WTC11 (cell line): Measurements from ENCODE around the gene SURF6.

Source experiments
- ATF1 ChIP-seq: sonication (generic); formaldehyde crosslinking; IDR thresholded peaks from 2 replicates; pipeline ENCODE4 v1.8.1; 2023; ENCODE audit warnings: mild to moderate bottlenecking, moderate library complexity, missing genetic modification reagents
- CTCF ChIP-seq: fragments of 200-600 bp; IDR thresholded peaks from 2 replicates; pipeline ENCODE4 v1.8.0; 2022; ENCODE audit warnings: antibody characterized with exemption
- GABPB1 ChIP-seq: sonication (generic); formaldehyde crosslinking; IDR thresholded peaks from 2 replicates; pipeline ENCODE4 v1.8.1; 2023; ENCODE audit warnings: mild to moderate bottlenecking, missing genetic modification reagents
- MYBL2 ChIP-seq: sonication (generic); formaldehyde crosslinking; IDR thresholded peaks from 2 replicates; pipeline ENCODE4 v1.8.1; 2023; ENCODE audit warnings: mild to moderate bottlenecking, moderate library complexity, missing genetic modification reagents
- TCF7 ChIP-seq: sonication (generic); formaldehyde crosslinking; IDR thresholded peaks from 2 replicates; pipeline ENCODE4 v1.8.0; 2022; ENCODE audit warnings: mild to moderate bottlenecking, low read depth, missing genetic modification reagents, moderate library complexity

GRCh38 chr9:133378408-133378962 lies 42.5 kb upstream of the SURF6 start:
- TF ChIP-seq CTCF (no peak), GABPB1 (CRISPR knock-in tag) (no peak), TCF7 (CRISPR knock-in tag) (no peak), ATF1 (CRISPR knock-in tag) (no peak), MYBL2 (CRISPR knock-in tag) (no peak)
